ENCODE results near the gene NPIPA2. TPM values are rescaled to one million over a fixed set of nuclear protein-coding genes. Genes with fewer than 3 reads are reported as not detected.

NPIPA2 gene
- total RNA-seq, 1 donor from 2014 or later = 0.07 TPM

Other genes starting within 250 kb of the NPIPA2 start
- gene PARN, start 112.3 kb upstream of the NPIPA2 start, total RNA-seq = 19.9 and 20.4 TPM in 2 replicates
- gene BFAR, start 109.6 kb upstream of the NPIPA2 start, total RNA-seq = 85.7 and 91.9 TPM in 2 replicates
- gene PLA2G10, start 48.2 kb upstream of the NPIPA2 start, total RNA-seq = not detected in 2 replicates
- 0.26 and 0.60 TPM in 2 replicates for gene NPIPA3, start 39.1 kb upstream of the NPIPA2 start, total RNA-seq
- 150 and 156 TPM in 2 replicates for gene NOMO1, start 91.2 kb downstream of the NPIPA2 start, total RNA-seq
- 15.1 and 25.6 TPM in 2 replicates for gene NPIPA1, start 194.9 kb downstream of the NPIPA2 start, total RNA-seq
- gene PDXDC1, start 232.5 kb downstream of the NPIPA2 start, total RNA-seq = 77.4 and 79.2 TPM in 2 replicates

Measured in pulmonary artery endothelial cell (primary cell).